HEK293T (cell line): ENCODE measurements around the gene GRID1.

ENCODE experiments used
- CTCF ChIA-PET: fragments of 350-600 bp; formaldehyde crosslinking; extraction: SDS; loops from one replicate; lab custom pipeline; 2021; ENCODE audit warnings: antibody characterized with exemption, inconsistent platforms; lab: Yijun Ruan, JAX
- POLR2A ChIA-PET: fragments of 350-600 bp; formaldehyde crosslinking; extraction: SDS; loops from one replicate; lab custom pipeline; 2020; ENCODE audit warnings: antibody characterized with exemption, inconsistent platforms; lab: Yijun Ruan, JAX
- DNase-seq: peaks from one replicate; pipeline ENCODE4 v3.0.0; 2012; ENCODE audit warnings: mixed read lengths; ENCODE audit errors: extremely low spot score
- ARNT ChIP-seq: fragments of 450-650 bp; IDR thresholded peaks from 2 replicates; pipeline ENCODE4 v1.6.1; 2017; ENCODE audit warnings: mild to moderate bottlenecking
- BHLHE40 ChIP-seq: fragments of 450-650 bp; IDR thresholded peaks from 2 replicates; pipeline ENCODE4 v1.6.1; 2016; ENCODE audit warnings: mild to moderate bottlenecking, moderate library complexity, borderline replicate concordance
- CTBP1 ChIP-seq: fragments of 450-650 bp; IDR thresholded peaks from 2 replicates; pipeline ENCODE4 v1.6.1; 2016; ENCODE audit warnings: borderline replicate concordance
- ELF4 ChIP-seq: fragments of 450-650 bp; IDR thresholded peaks from 2 replicates; pipeline ENCODE4 v1.6.1; 2017; ENCODE audit warnings: antibody characterized with exemption
- FOXA1 ChIP-seq: fragments of 450-650 bp; IDR thresholded peaks from 2 replicates; pipeline ENCODE4 v1.6.1; 2016; ENCODE audit warnings: mild to moderate bottlenecking
- FOXK2 ChIP-seq: fragments of 450-650 bp; IDR thresholded peaks from 2 replicates; pipeline ENCODE4 v1.6.1; 2016; ENCODE audit warnings: mild to moderate bottlenecking
- FOXM1 ChIP-seq: fragments of 450-650 bp; IDR thresholded peaks from 2 replicates; pipeline ENCODE4 v1.6.1; 2017; ENCODE audit warnings: mild to moderate bottlenecking, borderline replicate concordance
- HDGF ChIP-seq: fragments of 450-650 bp; IDR thresholded peaks from 2 replicates; pipeline ENCODE4 v1.6.1; 2017; ENCODE audit warnings: antibody characterized with exemption, borderline replicate concordance
- L3MBTL2 ChIP-seq: fragments of 450-650 bp; conservative IDR thresholded peaks from 2 replicates; pipeline ENCODE4 v1.6.1; 2016; ENCODE audit warnings: mild to moderate bottlenecking
- LEF1 ChIP-seq: fragments of 450-650 bp; IDR thresholded peaks from 2 replicates; pipeline ENCODE4 v1.6.1; 2017; ENCODE audit warnings: mild to moderate bottlenecking, borderline replicate concordance
- NFRKB ChIP-seq: fragments of 450-650 bp; IDR thresholded peaks from 2 replicates; pipeline ENCODE4 v1.6.1; 2016; ENCODE audit warnings: mild to moderate bottlenecking, moderate library complexity
- PKNOX1 ChIP-seq: fragments of 450-650 bp; IDR thresholded peaks from 2 replicates; pipeline ENCODE4 v1.6.1; 2016
- SP1 ChIP-seq: fragments of 450-650 bp; IDR thresholded peaks from 2 replicates; pipeline ENCODE4 v1.6.1; 2017
- SUZ12 ChIP-seq: fragments of 450-650 bp; IDR thresholded peaks from 2 replicates; pipeline ENCODE4 v1.6.1; 2016; ENCODE audit warnings: mild to moderate bottlenecking
- TARDBP ChIP-seq: fragments of 450-650 bp; IDR thresholded peaks from 2 replicates; pipeline ENCODE4 v1.6.1; 2016
- ZNF384 ChIP-seq: fragments of 450-650 bp; IDR thresholded peaks from 2 replicates; pipeline ENCODE4 v1.6.1; 2016

GRID1 gene

GRCh38 chr10:86361156-86362128, 5.2 kb downstream of the GRID1 start:
- CTCF ChIA-PET = interaction anchor here (1.1 to 1.5 kb wide), 3 partner anchors 10 to 12 kb away, joined by 3 to 5 read pairs (median 4); no protein-coding TSS in a partner anchor
- no peak for TF ChIP-seq SP1
- TF ChIP-seq SUZ12 = no peak
- TF ChIP-seq PKNOX1 = no peak
- TF ChIP-seq BHLHE40 = no peak
- no peak for TF ChIP-seq L3MBTL2
- no peak for TF ChIP-seq LEF1
- TF ChIP-seq ARNT = no peak
- no peak for TF ChIP-seq FOXA1
- no peak for TF ChIP-seq CTBP1
- no peak for TF ChIP-seq NFRKB
- no peak for TF ChIP-seq ZNF384
- no peak for TF ChIP-seq FOXK2
- TF ChIP-seq FOXM1 = no peak
- no peak for TF ChIP-seq ELF4
- no peak for DNase-seq
- POLR2A ChIA-PET = no interaction called here

- ChIA-PET POLR2A (no interaction called here), CTCF (interaction anchor here (0.6 to 1.5 kb wide), 3 partner anchors 9 to 11 kb away, joined by 3 read pairs; no protein-coding TSS in a partner anchor)
- TF ChIP-seq FOXM1 = no peak
- TF ChIP-seq SUZ12 = no peak
- no peak for DNase-seq
Observed at GRCh38 chr10:86360657-86361056, 5.9 kb downstream of the GRID1 start.

- POLR2A ChIA-PET = no interaction called here
- CTCF ChIA-PET = interaction anchor here (0.6 to 2.2 kb wide), 4 partner anchors 9 to 11 kb away, joined by 3 to 5 read pairs (median 3); no protein-coding TSS in a partner anchor
Observed at GRCh38 chr10:86359954-86360353, 6.6 kb downstream of the GRID1 start.

GRCh38 chr10:86359111-86359510, 7.5 kb downstream of the GRID1 start:
- POLR2A ChIA-PET = interaction anchor here (1.1 kb wide), 1 partner anchor 8 kb away, joined by 3 read pairs; the partner anchor contains the start of gene GRID1
- CTCF ChIA-PET = interaction anchor here (1.5 to 2.2 kb wide), 3 partner anchors 8 to 10 kb away, joined by 3 to 5 read pairs (median 3); no protein-coding TSS in a partner anchor
- DNase-seq = no peak
- no peak for TF ChIP-seq LEF1
- no peak for TF ChIP-seq TARDBP
- no peak for TF ChIP-seq FOXK2
- TF ChIP-seq BHLHE40 = no peak
- TF ChIP-seq ELF4 = no peak
- no peak for TF ChIP-seq HDGF
- no peak for TF ChIP-seq FOXM1
- no peak for TF ChIP-seq ARNT
- no peak for TF ChIP-seq FOXA1
- no peak for TF ChIP-seq CTBP1
- TF ChIP-seq L3MBTL2 = no peak
- no peak for TF ChIP-seq SUZ12
- no peak for TF ChIP-seq PKNOX1
- no peak for TF ChIP-seq ZNF384
- TF ChIP-seq NFRKB = no peak
- no peak for TF ChIP-seq SP1

More at GRCh38 chr10:86359954-86360353, 6.6 kb downstream of the GRID1 start:
- TF ChIP-seq SP1 = no peak
- no peak for TF ChIP-seq ARNT
- no peak for TF ChIP-seq L3MBTL2
- TF ChIP-seq ZNF384 = no peak
- no peak for TF ChIP-seq FOXK2
- no peak for TF ChIP-seq PKNOX1
- no peak for TF ChIP-seq BHLHE40
- DNase-seq = no peak

GRCh38 chr10:86357676-86358075, 8.9 kb downstream of the GRID1 start:
- DNase-seq = no peak
- no peak for TF ChIP-seq BHLHE40
- TF ChIP-seq SUZ12 = no peak
- ChIA-PET CTCF (interaction anchor here (2.2 kb wide), 1 partner anchor 8 kb away, joined by 5 read pairs; no protein-coding TSS in a partner anchor), POLR2A (no interaction called here)

GRCh38 chr10:86357041-86357440, 9.6 kb downstream of the GRID1 start:
- ChIA-PET POLR2A (no interaction called here), CTCF (no interaction called here)
- TF ChIP-seq SP1 = no peak
- TF ChIP-seq ZNF384 = no peak
- TF ChIP-seq LEF1 = no peak
- no peak for TF ChIP-seq ARNT
- TF ChIP-seq TARDBP = no peak
- no peak for TF ChIP-seq BHLHE40
- TF ChIP-seq HDGF = no peak
- no peak for TF ChIP-seq L3MBTL2
- TF ChIP-seq FOXK2 = no peak
- no peak for DNase-seq
